ENCODE data around the gene SLC35D3.
"Not testable (repeated sequence)": the region's sequence is repeated elsewhere in the genome, so short reads cannot be mapped to it uniquely, and the experiment has no call there.

The SLC35D3 gene

GRCh38 chr6:136895901-136896300 is 26.2 kb upstream of the SLC35D3 start:
- no peak for TF ChIP-seq EZH2phosphoT487 (IDR thresholded peaks at IDR 0.05; ENCODE audit: borderline replicate concordance, low read length)
- TF ChIP-seq, protein P1, sequence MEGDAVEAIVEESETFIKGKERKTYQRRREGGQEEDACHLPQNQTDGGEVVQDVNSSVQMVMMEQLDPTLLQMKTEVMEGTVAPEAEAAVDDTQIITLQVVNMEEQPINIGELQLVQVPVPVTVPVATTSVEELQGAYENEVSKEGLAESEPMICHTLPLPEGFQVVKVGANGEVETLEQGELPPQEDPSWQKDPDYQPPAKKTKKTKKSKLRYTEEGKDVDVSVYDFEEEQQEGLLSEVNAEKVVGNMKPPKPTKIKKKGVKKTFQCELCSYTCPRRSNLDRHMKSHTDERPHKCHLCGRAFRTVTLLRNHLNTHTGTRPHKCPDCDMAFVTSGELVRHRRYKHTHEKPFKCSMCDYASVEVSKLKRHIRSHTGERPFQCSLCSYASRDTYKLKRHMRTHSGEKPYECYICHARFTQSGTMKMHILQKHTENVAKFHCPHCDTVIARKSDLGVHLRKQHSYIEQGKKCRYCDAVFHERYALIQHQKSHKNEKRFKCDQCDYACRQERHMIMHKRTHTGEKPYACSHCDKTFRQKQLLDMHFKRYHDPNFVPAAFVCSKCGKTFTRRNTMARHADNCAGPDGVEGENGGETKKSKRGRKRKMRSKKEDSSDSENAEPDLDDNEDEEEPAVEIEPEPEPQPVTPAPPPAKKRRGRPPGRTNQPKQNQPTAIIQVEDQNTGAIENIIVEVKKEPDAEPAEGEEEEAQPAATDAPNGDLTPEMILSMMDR (IDR thresholded peaks at IDR 0.05; ENCODE audit: low read depth, low read length, poor library complexity, severe bottlenecking): no peak
- Histone ChIP-seq H3K36me3 (ENCODE audit: control insufficient read depth, low read length) (no peaks in the 10 kb centered on the region), H3K4me1 (ENCODE audit: control insufficient read depth, low read length) (no peaks in the 10 kb centered on the region), H3K4me3 (ENCODE audit: low read length) (no peak overlapping the region), H4K20me1 (ENCODE audit: control insufficient read depth, insufficient read depth, low read depth, low read length) (no peaks in the 10 kb centered on the region), H3F3A (ENCODE audit: control insufficient read depth, insufficient read depth) (no peaks in the 10 kb centered on the region), H3K79me2 (ENCODE audit: control insufficient read depth, low read length) (no peaks in the 10 kb centered on the region), H3K27ac (ENCODE audit: low read depth, low read length) (no peak overlapping the region), H3K9me2 (replicated peaks; ENCODE audit: control insufficient read depth, low read length) (no peaks in the 10 kb centered on the region), H3K9me3 (ENCODE audit: control insufficient read depth, insufficient read depth, low read length) (no peaks in the 10 kb centered on the region), H3K4me2 (ENCODE audit: low read length) (no peak overlapping the region), H3K27me3 (ENCODE audit: control insufficient read depth, low read length) (no peaks in the 10 kb centered on the region)

GRCh38 chr6:136897071-136897470 is 25.0 kb upstream of the SLC35D3 start:
- TF ChIP-seq, protein P1 (IDR thresholded peaks at IDR 0.05; ENCODE audit: low read depth, low read length, poor library complexity, severe bottlenecking): no peak
- no peak for TF ChIP-seq EZH2phosphoT487 (IDR thresholded peaks at IDR 0.05; ENCODE audit: borderline replicate concordance, low read length)
- no peaks in the 10 kb centered on the region for H3K4me1 ChIP-seq (ENCODE audit: control insufficient read depth, low read length)
- H3K79me2 ChIP-seq (ENCODE audit: control insufficient read depth, low read length): no peaks in the 10 kb centered on the region
- no peak overlapping the region for H3K27ac ChIP-seq (ENCODE audit: low read depth, low read length)
- no peak overlapping the region for H3K4me2 ChIP-seq (ENCODE audit: low read length)
- H4K20me1 ChIP-seq (ENCODE audit: control insufficient read depth, insufficient read depth, low read depth, low read length): no peaks in the 10 kb centered on the region
- no peaks in the 10 kb centered on the region for H3K27me3 ChIP-seq (ENCODE audit: control insufficient read depth, low read length)
- no peaks in the 10 kb centered on the region for H3F3A ChIP-seq (ENCODE audit: control insufficient read depth, insufficient read depth)
- no peaks in the 10 kb centered on the region for H3K9me3 ChIP-seq (ENCODE audit: control insufficient read depth, insufficient read depth, low read length)
- no peak overlapping the region for H3K4me3 ChIP-seq (ENCODE audit: low read length)
- no peaks in the 10 kb centered on the region for H3K36me3 ChIP-seq (ENCODE audit: control insufficient read depth, low read length)
- H3K9me2 ChIP-seq (replicated peaks; ENCODE audit: control insufficient read depth, low read length): no peaks in the 10 kb centered on the region

- H3F3A ChIP-seq (ENCODE audit: control insufficient read depth, insufficient read depth): no peaks in the 10 kb centered on the region
- H3K36me3 ChIP-seq (ENCODE audit: control insufficient read depth, low read length): no peaks in the 10 kb centered on the region
- H3K27ac ChIP-seq (ENCODE audit: low read depth, low read length): no peak overlapping the region
- no peaks in the 10 kb centered on the region for H4K20me1 ChIP-seq (ENCODE audit: control insufficient read depth, insufficient read depth, low read depth, low read length)
- no peaks in the 10 kb centered on the region for H3K27me3 ChIP-seq (ENCODE audit: control insufficient read depth, low read length)
- TF ChIP-seq, protein P1 (IDR thresholded peaks at IDR 0.05; ENCODE audit: low read depth, low read length, poor library complexity, severe bottlenecking): no peak
- no peak for TF ChIP-seq EZH2phosphoT487 (IDR thresholded peaks at IDR 0.05; ENCODE audit: borderline replicate concordance, low read length)
- H3K9me3 ChIP-seq (ENCODE audit: control insufficient read depth, insufficient read depth, low read length): no peaks in the 10 kb centered on the region
- H3K79me2 ChIP-seq (ENCODE audit: control insufficient read depth, low read length): no peaks in the 10 kb centered on the region
- no peaks in the 10 kb centered on the region for H3K4me1 ChIP-seq (ENCODE audit: control insufficient read depth, low read length)
- no peak overlapping the region for H3K4me3 ChIP-seq (ENCODE audit: low read length)
- H3K4me2 ChIP-seq (ENCODE audit: low read length): no peak overlapping the region
- no peaks in the 10 kb centered on the region for H3K9me2 ChIP-seq (replicated peaks; ENCODE audit: control insufficient read depth, low read length)
These were observed 20.8 kb upstream of the SLC35D3 start for GRCh38 chr6:136901212-136901784.

GRCh38 chr6:136904477-136904876 is 17.6 kb upstream of the SLC35D3 start:
- H3K27me3 ChIP-seq (ENCODE audit: control insufficient read depth, low read length); H3K9me3 ChIP-seq (ENCODE audit: control insufficient read depth, insufficient read depth, low read length); H3K9me2 ChIP-seq (replicated peaks; ENCODE audit: control insufficient read depth, low read length); H3K36me3 ChIP-seq (ENCODE audit: control insufficient read depth, low read length); H3K79me2 ChIP-seq (ENCODE audit: control insufficient read depth, low read length); H3K4me1 ChIP-seq (ENCODE audit: control insufficient read depth, low read length); H3F3A ChIP-seq (ENCODE audit: control insufficient read depth, insufficient read depth); H3K4me3 ChIP-seq (ENCODE audit: low read length); H4K20me1 ChIP-seq (ENCODE audit: control insufficient read depth, insufficient read depth, low read depth, low read length); H3K4me2 ChIP-seq (ENCODE audit: low read length); H3K27ac ChIP-seq (ENCODE audit: low read depth, low read length): not testable (repeated sequence)
